ENCODE results near the gene REXO1. TPM values are rescaled to one million over a fixed set of nuclear protein-coding genes. Genes with fewer than 3 reads are reported as not detected.

Gene REXO1
- total and polyA plus RNA-seq, 2 of the 13 experiments (the other 11 are each of a cell fraction or from before 2014, with no cell fraction given), result 5.0 to 11.2 TPM

DNA sequence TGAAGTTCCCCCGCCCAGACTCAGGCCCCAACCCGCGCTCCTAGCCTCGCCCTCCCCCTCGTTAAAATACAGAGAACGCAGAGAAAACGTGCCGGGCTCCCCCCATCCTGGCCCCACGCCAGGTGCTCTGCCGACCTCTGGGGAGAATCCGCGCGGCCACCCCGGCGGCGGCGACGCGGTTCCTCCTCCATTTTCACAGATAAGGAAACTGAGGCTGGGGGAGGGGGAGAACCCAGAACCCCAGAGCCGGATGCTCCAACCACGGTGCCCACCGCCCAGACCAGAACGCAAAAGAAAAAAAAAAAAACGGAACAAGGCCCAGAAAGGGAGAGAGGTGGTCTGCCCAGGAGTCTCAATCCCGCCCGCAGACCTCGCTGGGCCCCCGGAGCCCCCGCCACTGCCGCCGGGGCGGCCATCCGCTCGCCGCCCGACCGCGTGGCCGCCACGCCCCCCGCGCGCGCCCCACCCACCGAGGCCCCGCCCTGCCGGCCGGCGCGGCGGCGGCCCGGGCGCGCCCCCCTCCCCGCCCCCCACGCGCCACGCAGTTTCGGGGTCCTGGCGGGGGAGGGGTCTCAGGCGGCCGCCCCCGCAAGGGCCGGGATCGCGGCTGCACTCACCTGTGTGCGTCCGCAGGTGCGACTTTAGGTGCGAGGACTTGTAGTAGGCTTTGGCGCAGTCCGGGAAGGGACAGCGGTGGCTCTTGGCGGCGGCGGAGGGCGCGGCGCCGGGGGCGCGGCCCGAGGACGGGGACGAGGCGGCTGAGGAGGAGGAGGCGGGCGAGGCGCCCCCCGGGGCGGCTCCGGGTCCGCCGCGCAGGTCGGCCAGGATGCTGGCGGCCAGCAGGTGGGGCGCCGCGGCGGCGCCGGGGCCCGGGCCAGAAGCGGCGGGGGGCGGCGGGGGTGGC, 14.4 kb upstream of the REXO1 start (continued):
- TF ChIP-seq ZHX1 (CRISPR knock-in tag; IDR thresholded peaks at IDR 0.05; ENCODE audit: low read depth) (no peak), SKI (IDR thresholded peaks at IDR 0.05; ENCODE audit: partially characterized antibody) (peak; percentile 41), KDM2A (CRISPR knock-in tag; IDR thresholded peaks at IDR 0.05; ENCODE audit: borderline replicate concordance, low read depth) (0 out of 2 replicates have a peak, but pooled peaks have one; percentile 1), PAWR (CRISPR knock-in tag; IDR thresholded peaks at IDR 0.05; ENCODE audit: borderline replicate concordance) (no peak), ZNF678 (CRISPR knock-in tag; IDR thresholded peaks at IDR 0.05) (no peak), ETV5 (CRISPR knock-in tag; IDR thresholded peaks at IDR 0.05; ENCODE audit: borderline replicate concordance) (no peak), ZBTB34 (CRISPR knock-in tag; IDR thresholded peaks at IDR 0.05) (no peak), ZNF260 (CRISPR knock-in tag; IDR thresholded peaks at IDR 0.05; ENCODE audit: borderline replicate concordance, low read depth) (no peak), DR1 (CRISPR knock-in tag; IDR thresholded peaks at IDR 0.05) (no peak), ZNF274 (CRISPR knock-in tag; IDR thresholded peaks at IDR 0.05) (no peak), ZNF33A (CRISPR knock-in tag; IDR thresholded peaks at IDR 0.05; ENCODE audit: borderline replicate concordance) (no peak), BORCS8-MEF2B (CRISPR knock-in tag; IDR thresholded peaks at IDR 0.05) (no peak), ZBTB42 (CRISPR knock-in tag; IDR thresholded peaks at IDR 0.05) (no peak), RFX3 (CRISPR knock-in tag; IDR thresholded peaks at IDR 0.05) (no peak), ZBTB10 (CRISPR knock-in tag; IDR thresholded peaks at IDR 0.05; ENCODE audit: borderline replicate concordance) (0 out of 2 replicates have a peak, but pooled peaks have one; percentile 24), ARID4A (CRISPR knock-in tag; IDR thresholded peaks at IDR 0.05; ENCODE audit: borderline replicate concordance) (peak; percentile 62), MXI1 (IDR thresholded peaks at IDR 0.05; ENCODE audit: borderline replicate concordance, low read depth, low read length) (peak; percentile 80; the same call in 2 of the 3 replicates)

All from HepG2 (cell line).